HG02759 (cell line): ENCODE results near the gene OR4M1.
"Not testable (repeated sequence)": the region's sequence is repeated elsewhere in the genome, so short reads cannot be mapped to it uniquely, and the experiment has no call there.

Experiments used
- ATAC-seq: cut with Tn5 transposase; IDR thresholded peaks from one replicate; pipeline ENCODE4 v1.9.1; 2021; ENCODE audit warnings: mild to moderate bottlenecking, moderate library complexity; ENCODE audit not compliant: unreplicated experiment

Gene OR4M1

GRCh38 chr14:19821016-19821415, 47.7 kb downstream of the OR4M1 start:
- not testable (repeated sequence) for ATAC-seq

- ATAC-seq: no peak
These were observed 49.9 kb downstream of the OR4M1 start for GRCh38 chr14:19823178-19823577.

GRCh38 chr14:19823765-19824164, 50.5 kb downstream of the OR4M1 start:
- ATAC-seq: no peak

- not testable (repeated sequence) for ATAC-seq
These were observed 54.4 kb downstream of the OR4M1 start for GRCh38 chr14:19827626-19828244.

- no peak for ATAC-seq
These were observed 55.0 kb downstream of the OR4M1 start for GRCh38 chr14:19828314-19828713.
